Fibroblast of lung (primary cell): ENCODE measurements around the gene AKR1E2. TPM values are rescaled to one million over a fixed set of nuclear protein-coding genes. Genes with fewer than 3 reads are reported as not detected.

Experiments
- DNase-seq, 2 donors: peaks; one replicate each; pipeline versions ENCODE4 v3.0.0 to v3.0.0-alpha.2; 2010; ENCODE audit warnings: low read depth in 2 of 2
- H2AFZ ChIP-seq: 2 replicates; pipeline ENCODE4 v1.5.1; 2012; ENCODE audit warnings: low read length, control low read depth, inconsistent platforms
- H3K27ac ChIP-seq: 2 replicates; pipeline ENCODE4 v1.5.1; 2011; ENCODE audit warnings: low read length, control low read depth; ENCODE audit not compliant: insufficient read depth
- H3K27me3 ChIP-seq: 2 replicates; pipeline ENCODE4 v1.5.1; 2011; ENCODE audit warnings: mild to moderate bottlenecking, low read length; ENCODE audit not compliant: control insufficient read depth, insufficient read depth
- H3K36me3 ChIP-seq: 2 replicates; pipeline ENCODE4 v1.5.1; 2011; ENCODE audit warnings: low read length; ENCODE audit not compliant: control insufficient read depth, insufficient read depth
- H3K4me1 ChIP-seq: 2 replicates; pipeline ENCODE4 v1.5.1; 2011; ENCODE audit warnings: low read length; ENCODE audit not compliant: control insufficient read depth, insufficient read depth; ENCODE audit errors: extremely low read depth
- H3K4me2 ChIP-seq: 2 replicates; pipeline ENCODE4 v1.5.1; 2011; ENCODE audit warnings: low read length, control low read depth; ENCODE audit not compliant: insufficient read depth; ENCODE audit errors: extremely low read depth
- H3K4me3 ChIP-seq, 4 experiments: fragments of 200-600 bp in 1 of 4; sonication (generic) in 1 of 4; replicated peaks in 1 of 4; 2 replicates each; pipeline ENCODE4 v1.5.1; 2011 to 2016; ENCODE audit warnings: low read length in 4 of 4, low read depth in 3 of 4, mild to moderate bottlenecking in 3 of 4, control low read depth in 2 of 4, inconsistent platforms in 1 of 4, mixed read lengths in 1 of 4; ENCODE audit not compliant: insufficient read depth in 1 of 4; ENCODE audit errors: control extremely low read depth in 1 of 4
- H3K79me2 ChIP-seq: 2 replicates; pipeline ENCODE4 v1.5.1; 2012; ENCODE audit warnings: mild to moderate bottlenecking, low read length, inconsistent platforms; ENCODE audit not compliant: control insufficient read depth, insufficient read depth
- H3K9ac ChIP-seq: 2 replicates; pipeline ENCODE4 v1.5.1; 2011; ENCODE audit warnings: mild to moderate bottlenecking, low read length, control low read depth; ENCODE audit not compliant: insufficient read depth
- H3K9me3 ChIP-seq: 2 replicates; pipeline ENCODE4 v1.5.1; 2012; ENCODE audit warnings: low read depth, low read length; ENCODE audit not compliant: control insufficient read depth, insufficient read depth
- H4K20me1 ChIP-seq: 2 replicates; pipeline ENCODE4 v1.5.1; 2011; ENCODE audit warnings: low read length; ENCODE audit not compliant: control insufficient read depth, insufficient read depth; ENCODE audit errors: extremely low read depth
- CTCF ChIP-seq, 2 donors: IDR thresholded peaks in 1 of 2; conservative IDR thresholded peaks in 1 of 2; 1 replicate in 1 of 2; 2 replicates in 1 of 2; pipeline ENCODE4 v1.5.1; 2011 to 2012; ENCODE audit warnings: low read length in 2 of 2, control low read depth in 1 of 2, inconsistent platforms in 1 of 2, low read depth in 1 of 2, mild to moderate bottlenecking in 1 of 2
- EZH2 ChIP-seq: IDR thresholded peaks from 2 replicates; pipeline ENCODE4 v1.5.1; 2012; ENCODE audit warnings: low read length, control low read depth, mild to moderate bottlenecking; ENCODE audit errors: missing control alignments
- polyA plus RNA-seq, 2 donors: library from polyadenylated mRNA; depleted of rRNA in 1 of 2; stranded (reverse) in 1 of 2; unstranded in 1 of 2; fragments of >200 nt; gene quantifications; 2 replicates each; pipeline ENCODE4 v1.2.1, GENCODE V29; 2011 to 2012; ENCODE audit warnings: missing spikeins in 1 of 2
- total RNA-seq: library from RNA; depleted of rRNA; stranded (reverse); fragments of >200 nt; gene quantifications from 2 replicates; pipeline ENCODE4 v1.2.1, GENCODE V29; 2014

AKR1E2 gene
- total and polyA plus RNA-seq, 2 donors (not counting 1 experiment from before 2014, with no cell fraction given): 2.2 to 11.7 TPM

- H3K27ac ChIP-seq: no peak overlapping the region
- H3K36me3 ChIP-seq: no peaks in the 10 kb centered on the region
- H2AFZ ChIP-seq: no peak overlapping the region
- no peak overlapping the region for H3K4me2 ChIP-seq
- no peaks in the 10 kb centered on the region for H3K4me1 ChIP-seq
- no peaks in the 10 kb centered on the region for H3K9me3 ChIP-seq
- no peaks in the 10 kb centered on the region for H3K27me3 ChIP-seq
- no peaks in the 10 kb centered on the region for H4K20me1 ChIP-seq
- H3K79me2 ChIP-seq: no peaks in the 10 kb centered on the region
- no peak overlapping the region for H3K9ac ChIP-seq
- DNase-seq: no peak
- H3K4me3 ChIP-seq: no peak overlapping the region
- TF ChIP-seq CTCF (conservative IDR thresholded peaks at IDR 0.05 in 1 of 2, IDR thresholded peaks at IDR 0.05 in 1 of 2; ENCODE audit: low read depth in 1 of 2, low read length in 2 of 2) (no peak), EZH2 (no peak)
These were observed 3.8 kb upstream of the AKR1E2 start for GRCh38 chr10:4822208-4822607.

- no peaks in the 10 kb centered on the region for H4K20me1 ChIP-seq
- no peaks in the 10 kb centered on the region for H3K9me3 ChIP-seq
- H3K9ac ChIP-seq: no peak overlapping the region
- H3K4me2 ChIP-seq: no peak overlapping the region
- H2AFZ ChIP-seq: no peak overlapping the region
- no peaks in the 10 kb centered on the region for H3K27me3 ChIP-seq
- H3K4me1 ChIP-seq: no peaks in the 10 kb centered on the region
- no peak overlapping the region for H3K27ac ChIP-seq
- no peaks in the 10 kb centered on the region for H3K79me2 ChIP-seq
- no peaks in the 10 kb centered on the region for H3K36me3 ChIP-seq
- DNase-seq: no peak
- H3K4me3 ChIP-seq: no peak overlapping the region
- TF ChIP-seq EZH2: no peak
- no peak for TF ChIP-seq CTCF (conservative IDR thresholded peaks at IDR 0.05 in 1 of 2, IDR thresholded peaks at IDR 0.05 in 1 of 2; ENCODE audit: low read depth in 1 of 2, low read length in 2 of 2)
These were observed 1.2 kb upstream of the AKR1E2 start for GRCh38 chr10:4824791-4825310.

GRCh38 chr10:4825456-4825867 lies 545 bp upstream of the AKR1E2 start:
- TF ChIP-seq CTCF (conservative IDR thresholded peaks at IDR 0.05 in 1 of 2, IDR thresholded peaks at IDR 0.05 in 1 of 2; ENCODE audit: low read depth in 1 of 2, low read length in 2 of 2): no peak
- no peak for TF ChIP-seq EZH2

More at GRCh38 chr10:4825456-4825867, 545 bp upstream of the AKR1E2 start:
- Histone ChIP-seq H3K4me3 (peak overlapping the region in 1 of 4 experiments; percentile 63), H4K20me1 (no peaks in the 10 kb centered on the region), H3K4me2 (no peak overlapping the region), H3K79me2 (no peaks in the 10 kb centered on the region), H2AFZ (no peak overlapping the region), H3K9ac (no peak overlapping the region), H3K27ac (no peak overlapping the region), H3K4me1 (no peaks in the 10 kb centered on the region), H3K36me3 (no peaks in the 10 kb centered on the region), H3K9me3 (no peaks in the 10 kb centered on the region), H3K27me3 (no peaks in the 10 kb centered on the region)
- no peak for DNase-seq
